Panc1 (cell line): ENCODE results near the gene GNAI1. TPM values are rescaled to one million over a fixed set of nuclear protein-coding genes. Genes with fewer than 3 reads are reported as not detected.

Experiments used
- ATAC-seq: fragments of 200-7000 bp; cut with Tn5 transposase; 2 replicates; pipeline ENCODE4 v1.9.1; 2020; ENCODE audit warnings: mild to moderate bottlenecking, moderate library complexity
- BruUV-seq: library from RNA; stranded (reverse); fragments of 400-500 nt; replicated peaks from 2 replicates; lab custom pipeline; 2021; lab: Mats Ljungman, UMichigan
- CTCF ChIA-PET: fragments of 300-600 bp; sonication (Branson Sonifier 250); formaldehyde crosslinking; loops from one replicate; lab custom pipeline; 2022; ENCODE audit warnings: antibody characterized with exemption; lab: Charles Lee
- POLR2A ChIA-PET: fragments of 300-600 bp; sonication (Branson Sonifier 250); formaldehyde crosslinking; loops from one replicate; lab custom pipeline; 2022; ENCODE audit warnings: antibody characterized with exemption; lab: Charles Lee
- DNase-seq: peaks from one replicate; pipeline ENCODE4 v3.0.0-alpha.2; 2010; ENCODE audit warnings: low read depth, low spot score
- H3K27ac ChIP-seq: 2 replicates; pipeline ENCODE4 v1.5.1; 2011; ENCODE audit warnings: mild to moderate bottlenecking, low read length, inconsistent platforms
- H3K27me3 ChIP-seq: fragments of 200-500 bp; sonication (Bioruptor generic); 2 replicates; pipeline ENCODE4 v1.6.0; 2014; ENCODE audit warnings: low read length, inconsistent platforms; ENCODE audit not compliant: control insufficient read depth, insufficient read depth
- H3K36me3 ChIP-seq: fragments of 200-500 bp; sonication (Bioruptor generic); 2 replicates; pipeline ENCODE4 v1.5.1; 2014; ENCODE audit warnings: inconsistent platforms, mild to moderate bottlenecking, low read length, moderate library complexity; ENCODE audit not compliant: control insufficient read depth, insufficient read depth
- H3K4me1 ChIP-seq: 2 replicates; pipeline ENCODE4 v1.5.1; 2011; ENCODE audit warnings: inconsistent platforms, mild to moderate bottlenecking, low read length, moderate library complexity; ENCODE audit not compliant: control insufficient read depth, insufficient read depth
- H3K4me3 ChIP-seq, 2 experiments: 2 replicates each; pipeline ENCODE4 v1.5.1; 2011 to 2012; ENCODE audit warnings: low read depth in 2 of 2, low read length in 2 of 2, mild to moderate bottlenecking in 2 of 2, inconsistent platforms in 1 of 2, moderate library complexity in 1 of 2
- H3K9me3 ChIP-seq: fragments of 200-500 bp; sonication (Bioruptor generic); 2 replicates; pipeline ENCODE4 v1.5.1; 2014; ENCODE audit warnings: low read depth, mild to moderate bottlenecking, inconsistent platforms, low read length, moderate library complexity; ENCODE audit not compliant: control insufficient read depth, insufficient read depth
- POLR2AphosphoS5 ChIP-seq: IDR thresholded peaks from 2 replicates; pipeline ENCODE4 v1.6.1; 2012; ENCODE audit warnings: mild to moderate bottlenecking, low read depth, low read length, moderate library complexity
- SIN3A ChIP-seq: IDR thresholded peaks from 2 replicates; pipeline ENCODE4 v1.6.1; 2012; ENCODE audit warnings: low read depth, mild to moderate bottlenecking, low read length, moderate library complexity, borderline replicate concordance; ENCODE audit not compliant: insufficient read depth
- TCF7L2 ChIP-seq: IDR thresholded peaks from 2 replicates; pipeline ENCODE4 v1.6.1; 2011; ENCODE audit warnings: mild to moderate bottlenecking, low read depth, low read length, inconsistent platforms
- in situ Hi-C: cut with HindIII; loops from 2 replicates; pipeline ENCODE4 v1.10.0; 2016; ENCODE audit warnings: low sequenced_read_pairs, low pct_unique_long_range_greater_than_20kb
- intact Hi-C: fragments of 100-400 bp; cut with micrococcal nuclease; formaldehyde crosslinking; loops from one replicate; pipeline ENCODE4 v1.10.0; 2022; ENCODE audit not compliant: unreplicated experiment
- total RNA-seq: library from RNA; stranded (reverse); gene quantifications from one replicate; pipeline ENCODE4 v1.2.1, GENCODE V29; 2021; ENCODE audit not compliant: unreplicated experiment
- TF ChIP-seq, protein P1 (sequence below): fragments of 450-650 bp; IDR thresholded peaks from 2 replicates; pipeline ENCODE4 v1.5.1; 2017; ENCODE audit warnings: mild to moderate bottlenecking
- TF ChIP-seq, protein P2 (sequence below), 2 experiments: IDR thresholded peaks; 2 replicates each; pipeline ENCODE4 v1.6.1; 2011 to 2012; ENCODE audit warnings: low read depth in 2 of 2, control low read depth in 1 of 2, low read length in 1 of 2, mild to moderate bottlenecking in 1 of 2, moderate library complexity in 1 of 2; ENCODE audit not compliant: insufficient read depth in 1 of 2

GNAI1 gene
- total RNA-seq, 1 experiment from 2014 or later, result 19.2 TPM

DNA sequence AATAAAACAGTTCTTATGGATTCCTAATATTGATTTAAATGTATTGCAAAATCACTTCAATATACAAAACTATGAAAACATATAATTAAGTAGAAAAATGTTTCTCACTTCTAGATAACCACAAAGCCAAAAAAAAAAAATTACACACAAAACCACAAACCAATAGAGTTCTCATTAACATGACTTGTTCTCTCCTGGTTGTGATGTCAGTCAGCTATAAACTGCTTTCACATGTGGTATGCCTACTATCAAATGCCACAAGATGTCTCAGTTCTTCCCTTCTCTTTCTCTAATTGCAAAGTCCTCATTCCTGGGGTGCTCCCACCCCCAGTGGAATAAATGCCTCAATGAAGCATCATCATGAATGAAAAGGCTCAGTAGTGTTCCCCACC, 16.6 kb downstream of the GNAI1 start:
- no peak for ATAC-seq
- no TSS peak for BruUV-seq
- in situ Hi-C loops (no loop called here), intact Hi-C loops (no loop called here)
- Histone ChIP-seq H3K36me3 (no peaks in the 10 kb centered on the region), H3K27me3 (no peaks in the 10 kb centered on the region), H3K4me1 (peaks cover 35% of the 10 kb centered on the region), H3K4me3 (no peak overlapping the region), H3K27ac (no peak overlapping the region), H3K9me3 (no peaks in the 10 kb centered on the region)
- POLR2A ChIA-PET, result no interaction called here
- TF ChIP-seq TCF7L2 (no peak), POLR2AphosphoS5 (no peak), SIN3A (no peak)
- TF ChIP-seq, protein P1, sequence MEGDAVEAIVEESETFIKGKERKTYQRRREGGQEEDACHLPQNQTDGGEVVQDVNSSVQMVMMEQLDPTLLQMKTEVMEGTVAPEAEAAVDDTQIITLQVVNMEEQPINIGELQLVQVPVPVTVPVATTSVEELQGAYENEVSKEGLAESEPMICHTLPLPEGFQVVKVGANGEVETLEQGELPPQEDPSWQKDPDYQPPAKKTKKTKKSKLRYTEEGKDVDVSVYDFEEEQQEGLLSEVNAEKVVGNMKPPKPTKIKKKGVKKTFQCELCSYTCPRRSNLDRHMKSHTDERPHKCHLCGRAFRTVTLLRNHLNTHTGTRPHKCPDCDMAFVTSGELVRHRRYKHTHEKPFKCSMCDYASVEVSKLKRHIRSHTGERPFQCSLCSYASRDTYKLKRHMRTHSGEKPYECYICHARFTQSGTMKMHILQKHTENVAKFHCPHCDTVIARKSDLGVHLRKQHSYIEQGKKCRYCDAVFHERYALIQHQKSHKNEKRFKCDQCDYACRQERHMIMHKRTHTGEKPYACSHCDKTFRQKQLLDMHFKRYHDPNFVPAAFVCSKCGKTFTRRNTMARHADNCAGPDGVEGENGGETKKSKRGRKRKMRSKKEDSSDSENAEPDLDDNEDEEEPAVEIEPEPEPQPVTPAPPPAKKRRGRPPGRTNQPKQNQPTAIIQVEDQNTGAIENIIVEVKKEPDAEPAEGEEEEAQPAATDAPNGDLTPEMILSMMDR, result no peak
- TF ChIP-seq, protein P2, sequence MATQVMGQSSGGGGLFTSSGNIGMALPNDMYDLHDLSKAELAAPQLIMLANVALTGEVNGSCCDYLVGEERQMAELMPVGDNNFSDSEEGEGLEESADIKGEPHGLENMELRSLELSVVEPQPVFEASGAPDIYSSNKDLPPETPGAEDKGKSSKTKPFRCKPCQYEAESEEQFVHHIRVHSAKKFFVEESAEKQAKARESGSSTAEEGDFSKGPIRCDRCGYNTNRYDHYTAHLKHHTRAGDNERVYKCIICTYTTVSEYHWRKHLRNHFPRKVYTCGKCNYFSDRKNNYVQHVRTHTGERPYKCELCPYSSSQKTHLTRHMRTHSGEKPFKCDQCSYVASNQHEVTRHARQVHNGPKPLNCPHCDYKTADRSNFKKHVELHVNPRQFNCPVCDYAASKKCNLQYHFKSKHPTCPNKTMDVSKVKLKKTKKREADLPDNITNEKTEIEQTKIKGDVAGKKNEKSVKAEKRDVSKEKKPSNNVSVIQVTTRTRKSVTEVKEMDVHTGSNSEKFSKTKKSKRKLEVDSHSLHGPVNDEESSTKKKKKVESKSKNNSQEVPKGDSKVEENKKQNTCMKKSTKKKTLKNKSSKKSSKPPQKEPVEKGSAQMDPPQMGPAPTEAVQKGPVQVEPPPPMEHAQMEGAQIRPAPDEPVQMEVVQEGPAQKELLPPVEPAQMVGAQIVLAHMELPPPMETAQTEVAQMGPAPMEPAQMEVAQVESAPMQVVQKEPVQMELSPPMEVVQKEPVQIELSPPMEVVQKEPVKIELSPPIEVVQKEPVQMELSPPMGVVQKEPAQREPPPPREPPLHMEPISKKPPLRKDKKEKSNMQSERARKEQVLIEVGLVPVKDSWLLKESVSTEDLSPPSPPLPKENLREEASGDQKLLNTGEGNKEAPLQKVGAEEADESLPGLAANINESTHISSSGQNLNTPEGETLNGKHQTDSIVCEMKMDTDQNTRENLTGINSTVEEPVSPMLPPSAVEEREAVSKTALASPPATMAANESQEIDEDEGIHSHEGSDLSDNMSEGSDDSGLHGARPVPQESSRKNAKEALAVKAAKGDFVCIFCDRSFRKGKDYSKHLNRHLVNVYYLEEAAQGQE (IDR thresholded peaks at IDR 0.05; ENCODE audit: insufficient read depth in 1 of 2, low read depth in 2 of 2, low read length in 1 of 2), result no peak
- DNase-seq, result no peak
- CTCF ChIA-PET, result no interaction called here

DNA sequence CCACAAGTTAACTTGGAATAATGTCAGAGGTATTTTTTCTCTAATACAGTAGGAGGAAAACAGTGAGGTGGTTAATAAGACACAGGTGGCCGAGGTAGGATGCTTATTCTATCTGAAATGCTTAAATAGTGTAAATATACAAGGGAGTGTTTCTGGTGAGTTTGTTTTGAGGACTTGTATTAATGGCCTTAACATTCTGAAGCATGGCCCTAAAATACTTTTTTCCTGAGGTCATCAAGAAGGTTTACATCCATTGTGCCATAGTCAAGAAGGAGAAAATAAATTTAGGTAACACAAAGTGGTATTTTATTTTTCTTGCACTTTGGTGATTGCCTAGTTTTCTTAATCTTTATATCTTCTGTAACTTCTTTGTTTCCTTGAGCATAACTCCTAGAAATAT, 18.8 kb downstream of the GNAI1 start:
- ATAC-seq (no peak), DNase-seq (no peak)
- ChIA-PET CTCF (interaction anchor here (0.7 kb wide), 1 partner anchor 28 kb away, joined by 3 read pairs; no protein-coding TSS in a partner anchor), POLR2A (no interaction called here)
- H3K27ac ChIP-seq, result no peak overlapping the region
- intact Hi-C loops (no loop called here), in situ Hi-C loops (no loop called here)
- BruUV-seq, result no TSS peak
- no peak overlapping the region for H3K4me3 ChIP-seq
- no peaks in the 10 kb centered on the region for H3K9me3 ChIP-seq
- no peaks in the 10 kb centered on the region for H3K27me3 ChIP-seq
- no peaks in the 10 kb centered on the region for H3K36me3 ChIP-seq
- H3K4me1 ChIP-seq, result peaks cover 18% of the 10 kb centered on the region
- TF ChIP-seq, protein P1, result no peak
- TF ChIP-seq, protein P2 (IDR thresholded peaks at IDR 0.05; ENCODE audit: insufficient read depth in 1 of 2, low read depth in 2 of 2, low read length in 1 of 2), result no peak
- TF ChIP-seq SIN3A (no peak), TCF7L2 (no peak), POLR2AphosphoS5 (no peak)
